ENCODE data around the gene PRAC2. TPM values are rescaled to one million over a fixed set of nuclear protein-coding genes. Genes with fewer than 3 reads are reported as not detected.

PRAC2 gene
- total RNA-seq, 1 experiment from 2014 or later: not detected

GRCh38 chr17:48759288-48759687 is 36.3 kb downstream of the PRAC2 start:
- TF ChIP-seq, protein P1, sequence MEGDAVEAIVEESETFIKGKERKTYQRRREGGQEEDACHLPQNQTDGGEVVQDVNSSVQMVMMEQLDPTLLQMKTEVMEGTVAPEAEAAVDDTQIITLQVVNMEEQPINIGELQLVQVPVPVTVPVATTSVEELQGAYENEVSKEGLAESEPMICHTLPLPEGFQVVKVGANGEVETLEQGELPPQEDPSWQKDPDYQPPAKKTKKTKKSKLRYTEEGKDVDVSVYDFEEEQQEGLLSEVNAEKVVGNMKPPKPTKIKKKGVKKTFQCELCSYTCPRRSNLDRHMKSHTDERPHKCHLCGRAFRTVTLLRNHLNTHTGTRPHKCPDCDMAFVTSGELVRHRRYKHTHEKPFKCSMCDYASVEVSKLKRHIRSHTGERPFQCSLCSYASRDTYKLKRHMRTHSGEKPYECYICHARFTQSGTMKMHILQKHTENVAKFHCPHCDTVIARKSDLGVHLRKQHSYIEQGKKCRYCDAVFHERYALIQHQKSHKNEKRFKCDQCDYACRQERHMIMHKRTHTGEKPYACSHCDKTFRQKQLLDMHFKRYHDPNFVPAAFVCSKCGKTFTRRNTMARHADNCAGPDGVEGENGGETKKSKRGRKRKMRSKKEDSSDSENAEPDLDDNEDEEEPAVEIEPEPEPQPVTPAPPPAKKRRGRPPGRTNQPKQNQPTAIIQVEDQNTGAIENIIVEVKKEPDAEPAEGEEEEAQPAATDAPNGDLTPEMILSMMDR (IDR thresholded peaks at IDR 0.05; ENCODE audit: unreplicated experiment): no peak
- CTCF ChIA-PET: no interaction called here
- no peak overlapping the region for H3K27ac Mint-ChIP-seq (ENCODE audit: low read depth, unreplicated experiment)
- peaks cover 5% of the 10 kb centered on the region for H3K36me3 Mint-ChIP-seq (ENCODE audit: insufficient read depth, unreplicated experiment)
- peaks cover 82% of the 10 kb centered on the region for H3K27me3 Mint-ChIP-seq (ENCODE audit: insufficient read depth, unreplicated experiment)
- no TSS peak for BruUV-seq (replicated peaks)
- no peak for DNase-seq (ENCODE audit: unreplicated experiment)
- POLR2A ChIA-PET: no interaction called here
- no peaks in the 10 kb centered on the region for H3K4me1 Mint-ChIP-seq (ENCODE audit: insufficient read depth, unreplicated experiment)
- H3K4me3 Mint-ChIP-seq (ENCODE audit: unreplicated experiment): no peak overlapping the region
- no peaks in the 10 kb centered on the region for H3K9me3 Mint-ChIP-seq (ENCODE audit: unreplicated experiment)
- intact Hi-C loops (cut with micrococcal nuclease): no loop called here

GRCh38 chr17:48760411-48760810 is 37.4 kb downstream of the PRAC2 start:
- peaks cover 87% of the 10 kb centered on the region for H3K27me3 Mint-ChIP-seq (ENCODE audit: insufficient read depth, unreplicated experiment)
- BruUV-seq (replicated peaks): no TSS peak
- no peak overlapping the region for H3K4me3 Mint-ChIP-seq (ENCODE audit: unreplicated experiment)
- TF ChIP-seq, protein P1 (IDR thresholded peaks at IDR 0.05; ENCODE audit: unreplicated experiment): no peak
- no peaks in the 10 kb centered on the region for H3K4me1 Mint-ChIP-seq (ENCODE audit: insufficient read depth, unreplicated experiment)
- H3K36me3 Mint-ChIP-seq (ENCODE audit: insufficient read depth, unreplicated experiment): peaks cover 5% of the 10 kb centered on the region
- CTCF ChIA-PET: interaction anchor here (0.6 to 1.2 kb wide), 3 partner anchors 118 to 709 kb away, joined by 3 read pairs; no protein-coding TSS in a partner anchor
- intact Hi-C loops (cut with micrococcal nuclease): no loop called here
- H3K9me3 Mint-ChIP-seq (ENCODE audit: unreplicated experiment): no peaks in the 10 kb centered on the region
- DNase-seq (ENCODE audit: unreplicated experiment): no peak
- no peak overlapping the region for H3K27ac Mint-ChIP-seq (ENCODE audit: low read depth, unreplicated experiment)
- POLR2A ChIA-PET: interaction anchor here (0.7 kb wide), 1 partner anchor 12 kb away, joined by 3 read pairs; no protein-coding TSS in a partner anchor

GRCh38 chr17:48761114-48761513 is 38.1 kb downstream of the PRAC2 start:
- intact Hi-C loops (cut with micrococcal nuclease): no loop called here
- Mint-ChIP-seq H3K4me1 (ENCODE audit: insufficient read depth, unreplicated experiment) (no peaks in the 10 kb centered on the region), H3K36me3 (ENCODE audit: insufficient read depth, unreplicated experiment) (peaks cover 5% of the 10 kb centered on the region), H3K4me3 (ENCODE audit: unreplicated experiment) (no peak overlapping the region), H3K27ac (ENCODE audit: low read depth, unreplicated experiment) (no peak overlapping the region), H3K27me3 (ENCODE audit: insufficient read depth, unreplicated experiment) (peaks cover 87% of the 10 kb centered on the region), H3K9me3 (ENCODE audit: unreplicated experiment) (no peaks in the 10 kb centered on the region)
- ChIA-PET CTCF (interaction anchor here (0.5 to 1.2 kb wide), 4 partner anchors 118 to 1265 kb away, joined by 3 to 4 read pairs (median 3); no protein-coding TSS in a partner anchor), POLR2A (interaction anchor here (0.6 kb wide), 2 partner anchors 183 to 288 kb away, joined by 3 read pairs; no protein-coding TSS in a partner anchor)
- TF ChIP-seq, protein P1 (IDR thresholded peaks at IDR 0.05; ENCODE audit: unreplicated experiment): no peak
- no TSS peak for BruUV-seq (replicated peaks)
- no peak for DNase-seq (ENCODE audit: unreplicated experiment)

DNA sequence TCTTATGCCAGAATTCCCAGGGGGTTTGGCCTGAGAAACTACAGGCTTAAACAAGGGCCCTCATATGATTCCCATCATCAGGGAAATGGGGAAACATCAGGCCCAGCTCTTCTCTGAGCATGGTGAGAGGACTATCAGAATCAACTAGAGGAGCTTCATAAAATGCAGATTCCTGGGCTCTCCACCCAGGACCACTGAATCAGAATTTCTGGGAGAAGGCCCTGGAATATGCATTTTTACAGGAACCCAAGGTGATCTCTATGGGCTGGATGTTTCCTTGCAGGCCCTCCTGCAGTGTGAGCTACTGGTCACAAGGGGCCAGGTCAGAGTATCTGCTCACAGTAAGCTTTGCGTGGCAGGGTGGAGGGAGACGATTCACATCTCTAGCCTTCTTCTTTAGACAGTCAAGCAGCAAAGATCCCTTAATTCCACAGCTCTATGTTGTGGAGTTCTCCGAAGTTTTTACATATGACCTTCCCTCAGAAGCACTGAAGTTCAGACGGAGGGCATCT is 44.3 kb downstream of the PRAC2 start:
- no peak overlapping the region for H3K4me3 Mint-ChIP-seq (ENCODE audit: unreplicated experiment)
- no peaks in the 10 kb centered on the region for H3K4me1 Mint-ChIP-seq (ENCODE audit: insufficient read depth, unreplicated experiment)
- no peaks in the 10 kb centered on the region for H3K36me3 Mint-ChIP-seq (ENCODE audit: insufficient read depth, unreplicated experiment)
- H3K27ac Mint-ChIP-seq (ENCODE audit: low read depth, unreplicated experiment): no peak overlapping the region
- no peak for DNase-seq (ENCODE audit: unreplicated experiment)
- ChIA-PET CTCF (interaction anchor here (0.6 to 2.6 kb wide), 4 partner anchors 14 to 101 kb away, joined by 3 to 11 read pairs (median 6); no protein-coding TSS in a partner anchor), POLR2A (no interaction called here)
- intact Hi-C loops (cut with micrococcal nuclease): no loop called here
- H3K9me3 Mint-ChIP-seq (ENCODE audit: unreplicated experiment): no peaks in the 10 kb centered on the region
- peaks cover 71% of the 10 kb centered on the region for H3K27me3 Mint-ChIP-seq (ENCODE audit: insufficient read depth, unreplicated experiment)
- TF ChIP-seq, protein P1 (IDR thresholded peaks at IDR 0.05; ENCODE audit: unreplicated experiment): no peak
- BruUV-seq (replicated peaks): no TSS peak
